Adipose tissue (tissue), 3 donors: ENCODE results near the gene CYGB. TPM values are rescaled to one million over a fixed set of nuclear protein-coding genes. Genes with fewer than 3 reads are reported as not detected.
A peak's percentile ranks its signal among the peaks of the same experiment; 100 is the strongest.
"Not testable (repeated sequence)": the region's sequence is repeated elsewhere in the genome, so short reads cannot be mapped to it uniquely, and the experiment has no call there.

Source experiments
- H3K27ac ChIP-seq: one replicate; pipeline ENCODE4 v1.5.1; 2013; ENCODE audit warnings: low read depth, low read length
- WGBS, 3 donors: extraction: QIAGEN DNeasy Blood & Tissue Kit; methylation state at CpG; one replicate each; pipeline ENCODE4 v1.1.7; 2013; 5-methylcytosine and 5-hydroxymethylcytosine counted together
- polyA plus RNA-seq, 3 donors: library from polyadenylated mRNA; stranded (reverse); fragments of 200-250 nt; gene quantifications; one replicate each; pipeline ENCODE4 v1.2.3, GENCODE V29; 2013
- donor health status: healthy with polysubstance abuse.
- donor health status: Bipolar disorder and iron deficiency.
- donor health status: healthy.

The CYGB gene
- polyA plus RNA-seq, 3 donors = 8.4 to 77.6 (median 54.4) TPM

GRCh38 chr17:76542566-76542971 lies 5.1 kb upstream of the CYGB start:
- no peak overlapping the region for H3K27ac ChIP-seq
- 83 to 88% (median 88%) methylated on average over 10 of the region's 10 CpGs for WGBS, 3 donors

- WGBS, 3 donors = 83 to 91% (median 90%) methylated on average over 10 of the region's 10 CpGs
- no peak overlapping the region for H3K27ac ChIP-seq
Observed at GRCh38 chr17:76541739-76542454, 4.4 kb upstream of the CYGB start.

GRCh38 chr17:76540381-76541300 lies 3.1 kb upstream of the CYGB start:
- no peak overlapping the region for H3K27ac ChIP-seq
- 10 to 14% (median 12%) methylated on average over 26 to 27 of the region's 27 CpGs for WGBS, 3 donors

- 80 to 82% (median 80%) methylated on average over 16 to 22 of the region's 22 CpGs for WGBS, 3 donors
- no peak within 1 kb of the TSS for H3K27ac ChIP-seq
Observed at GRCh38 chr17:76539631-76540271, 2.2 kb upstream of the CYGB start, which contains the start of gene PRCD. Gene PRCD, plus strand, starts transcription at chr17:76540044. Its CDS starts 98 bp downstream, at chr17:76540142.

GRCh38 chr17:76538941-76539570 lies 1.5 kb upstream of the CYGB start:
- H3K27ac ChIP-seq = no peak overlapping the region
- WGBS, 3 donors = 80 to 89% (median 83%) methylated on average over 9 of the region's 9 CpGs

GRCh38 chr17:76538281-76538931 lies 897 bp upstream of the CYGB start:
- H3K27ac ChIP-seq = no peak overlapping the region
- WGBS, 3 donors = 20 to 33% (median 20%) methylated on average over 33 to 37 of the region's 37 CpGs

- H3K27ac ChIP-seq = no peak overlapping the region
- WGBS, 3 donors = 6 to 11% (median 9%) methylated on average over 21 to 26 of the region's 26 CpGs
Observed at GRCh38 chr17:76537288-76537577, 276 bp downstream of the CYGB start.

- 50 to 64% (median 61%) methylated on average over 24 to 25 of the region's 25 CpGs for WGBS, 3 donors
- H3K27ac ChIP-seq = no peak overlapping the region
Observed at GRCh38 chr17:76536511-76537287, 810 bp downstream of the CYGB start.

GRCh38 chr17:76535788-76536510 lies 1.6 kb downstream of the CYGB start:
- no peak overlapping the region for H3K27ac ChIP-seq
- 82 to 86% (median 86%) methylated on average over 18 to 19 of the region's 19 CpGs for WGBS, 3 donors

GRCh38 chr17:76534831-76535732 lies 2.4 kb downstream of the CYGB start:
- 57 to 86% (median 70%) methylated on average over 6 to 7 of the region's 7 CpGs for WGBS, 3 donors
- H3K27ac ChIP-seq = no peak overlapping the region

GRCh38 chr17:76533640-76534359 lies 3.7 kb downstream of the CYGB start:
- 95 to 96% (median 96%) methylated on average over 9 of the region's 9 CpGs for WGBS, 3 donors
- H3K27ac ChIP-seq = not testable (repeated sequence)

GRCh38 chr17:76532072-76532651 lies 5.3 kb downstream of the CYGB start:
- 75 to 89% (median 80%) methylated on average over 8 of the region's 8 CpGs for WGBS, 3 donors
- H3K27ac ChIP-seq = no peak overlapping the region

GRCh38 chr17:76531486-76532038 lies 5.9 kb downstream of the CYGB start:
- no peak overlapping the region for H3K27ac ChIP-seq

GRCh38 chr17:76530811-76531485 lies 6.6 kb downstream of the CYGB start:
- WGBS, 3 donors = 78 to 80% (median 79%) methylated on average over 31 to 32 of the region's 32 CpGs
- H3K27ac ChIP-seq = peak overlapping the region; percentile 19

More at GRCh38 chr17:76531486-76532038, 5.9 kb downstream of the CYGB start:
- 79 to 85% (median 82%) methylated on average over 18 of the region's 18 CpGs for WGBS, 3 donors
